Measurements from ENCODE around the gene RNASE4. TPM values are rescaled to one million over a fixed set of nuclear protein-coding genes. Genes with fewer than 3 reads are reported as not detected.

RNASE4 gene
- polyA plus RNA-seq, 1 of the 3 experiments (the other 2 are of a cell fraction) = 11.6 TPM

DNA sequence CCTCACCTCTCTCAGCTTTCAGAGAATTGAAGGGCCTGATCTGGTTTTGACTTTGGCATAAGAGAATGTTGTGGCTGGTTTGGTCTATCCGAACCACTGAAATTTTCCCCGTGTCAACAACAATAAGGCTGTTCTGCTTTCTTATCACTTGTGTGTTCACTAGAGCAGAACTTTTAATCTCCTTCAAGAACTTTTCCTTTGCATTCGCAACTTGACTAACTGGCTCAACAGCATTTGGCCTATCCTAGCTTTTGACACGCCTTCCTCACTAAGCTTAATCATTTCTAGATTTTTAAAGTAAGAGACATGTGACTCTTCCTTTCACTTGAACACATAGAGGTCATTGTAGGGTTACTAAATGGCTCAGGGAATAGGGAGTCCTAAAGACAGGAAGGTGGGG lies 35.4 kb downstream of the RNASE4 start (continued):
- no peak for TF ChIP-seq POLR2AphosphoS5 (IDR thresholded peaks at IDR 0.05; ENCODE audit: low read depth, low read length)
- no peak for TF ChIP-seq TAF1 (IDR thresholded peaks at IDR 0.05; ENCODE audit: borderline replicate concordance, low read depth, low read length)
- TF ChIP-seq, protein P1, sequence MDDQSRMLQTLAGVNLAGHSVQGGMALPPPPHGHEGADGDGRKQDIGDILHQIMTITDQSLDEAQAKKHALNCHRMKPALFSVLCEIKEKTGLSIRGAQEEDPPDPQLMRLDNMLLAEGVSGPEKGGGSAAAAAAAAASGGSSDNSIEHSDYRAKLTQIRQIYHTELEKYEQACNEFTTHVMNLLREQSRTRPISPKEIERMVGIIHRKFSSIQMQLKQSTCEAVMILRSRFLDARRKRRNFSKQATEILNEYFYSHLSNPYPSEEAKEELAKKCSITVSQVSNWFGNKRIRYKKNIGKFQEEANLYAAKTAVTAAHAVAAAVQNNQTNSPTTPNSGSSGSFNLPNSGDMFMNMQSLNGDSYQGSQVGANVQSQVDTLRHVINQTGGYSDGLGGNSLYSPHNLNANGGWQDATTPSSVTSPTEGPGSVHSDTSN (IDR thresholded peaks at IDR 0.05) = no peak
- TF ChIP-seq, protein P2, sequence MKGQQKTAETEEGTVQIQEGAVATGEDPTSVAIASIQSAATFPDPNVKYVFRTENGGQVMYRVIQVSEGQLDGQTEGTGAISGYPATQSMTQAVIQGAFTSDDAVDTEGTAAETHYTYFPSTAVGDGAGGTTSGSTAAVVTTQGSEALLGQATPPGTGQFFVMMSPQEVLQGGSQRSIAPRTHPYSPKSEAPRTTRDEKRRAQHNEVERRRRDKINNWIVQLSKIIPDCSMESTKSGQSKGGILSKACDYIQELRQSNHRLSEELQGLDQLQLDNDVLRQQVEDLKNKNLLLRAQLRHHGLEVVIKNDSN (IDR thresholded peaks at IDR 0.05; ENCODE audit: borderline replicate concordance, low read depth) = no peak

DNA sequence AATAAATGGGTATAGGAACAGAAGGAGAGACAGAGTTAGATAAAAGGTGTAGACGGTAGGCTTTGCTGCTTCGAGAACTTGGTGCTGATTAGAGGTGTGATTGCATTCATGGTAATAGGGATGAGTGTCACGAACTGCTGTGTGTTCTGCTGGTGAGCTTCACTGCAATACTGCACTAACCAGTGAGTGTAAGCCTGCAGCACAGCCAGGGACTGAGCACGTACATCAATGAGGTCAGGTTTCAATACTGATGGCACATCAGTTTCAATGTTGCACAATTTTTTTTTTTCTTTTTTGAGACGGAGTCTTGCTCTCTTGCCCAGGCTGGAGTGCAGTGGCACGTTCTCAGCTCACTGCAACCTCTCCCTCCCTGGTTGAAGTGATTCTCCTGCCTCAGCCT lies 36.4 kb downstream of the RNASE4 start:
- WGBS (ENCODE audit: low lambda C conversion rate) = 8% methylated on average over 6 of the region's 6 CpGs
- CTCF ChIA-PET = no interaction called here

More for the DNA sequence above, 36.4 kb downstream of the RNASE4 start:
- no peak overlapping the region for H3K4me2 ChIP-seq
- no peak for TF ChIP-seq MEF2A (IDR thresholded peaks at IDR 0.05; ENCODE audit: borderline replicate concordance, low read depth)
- TF ChIP-seq TCF12 (IDR thresholded peaks at IDR 0.05) = no peak
- no peak for TF ChIP-seq TAF1 (IDR thresholded peaks at IDR 0.05; ENCODE audit: borderline replicate concordance, low read depth, low read length)
- no peak for TF ChIP-seq RXRA (IDR thresholded peaks at IDR 0.05; ENCODE audit: borderline replicate concordance, low read depth)
- no peak for TF ChIP-seq POLR2AphosphoS5 (IDR thresholded peaks at IDR 0.05; ENCODE audit: low read depth, low read length)
- TF ChIP-seq YY1 (IDR thresholded peaks at IDR 0.05; ENCODE audit: low read depth) = no peak
- TF ChIP-seq NFIC (IDR thresholded peaks at IDR 0.05; ENCODE audit: borderline replicate concordance) = no peak
- TF ChIP-seq, protein P3, sequence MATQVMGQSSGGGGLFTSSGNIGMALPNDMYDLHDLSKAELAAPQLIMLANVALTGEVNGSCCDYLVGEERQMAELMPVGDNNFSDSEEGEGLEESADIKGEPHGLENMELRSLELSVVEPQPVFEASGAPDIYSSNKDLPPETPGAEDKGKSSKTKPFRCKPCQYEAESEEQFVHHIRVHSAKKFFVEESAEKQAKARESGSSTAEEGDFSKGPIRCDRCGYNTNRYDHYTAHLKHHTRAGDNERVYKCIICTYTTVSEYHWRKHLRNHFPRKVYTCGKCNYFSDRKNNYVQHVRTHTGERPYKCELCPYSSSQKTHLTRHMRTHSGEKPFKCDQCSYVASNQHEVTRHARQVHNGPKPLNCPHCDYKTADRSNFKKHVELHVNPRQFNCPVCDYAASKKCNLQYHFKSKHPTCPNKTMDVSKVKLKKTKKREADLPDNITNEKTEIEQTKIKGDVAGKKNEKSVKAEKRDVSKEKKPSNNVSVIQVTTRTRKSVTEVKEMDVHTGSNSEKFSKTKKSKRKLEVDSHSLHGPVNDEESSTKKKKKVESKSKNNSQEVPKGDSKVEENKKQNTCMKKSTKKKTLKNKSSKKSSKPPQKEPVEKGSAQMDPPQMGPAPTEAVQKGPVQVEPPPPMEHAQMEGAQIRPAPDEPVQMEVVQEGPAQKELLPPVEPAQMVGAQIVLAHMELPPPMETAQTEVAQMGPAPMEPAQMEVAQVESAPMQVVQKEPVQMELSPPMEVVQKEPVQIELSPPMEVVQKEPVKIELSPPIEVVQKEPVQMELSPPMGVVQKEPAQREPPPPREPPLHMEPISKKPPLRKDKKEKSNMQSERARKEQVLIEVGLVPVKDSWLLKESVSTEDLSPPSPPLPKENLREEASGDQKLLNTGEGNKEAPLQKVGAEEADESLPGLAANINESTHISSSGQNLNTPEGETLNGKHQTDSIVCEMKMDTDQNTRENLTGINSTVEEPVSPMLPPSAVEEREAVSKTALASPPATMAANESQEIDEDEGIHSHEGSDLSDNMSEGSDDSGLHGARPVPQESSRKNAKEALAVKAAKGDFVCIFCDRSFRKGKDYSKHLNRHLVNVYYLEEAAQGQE (IDR thresholded peaks at IDR 0.05; ENCODE audit: low read depth, low read length) = no peak
- TF ChIP-seq GABPA (IDR thresholded peaks at IDR 0.05; ENCODE audit: low read depth) = no peak
- TF ChIP-seq GATA2 (CRISPR knock-in tag; IDR thresholded peaks at IDR 0.05) = no peak
- TF ChIP-seq EZH2phosphoT487 (IDR thresholded peaks at IDR 0.05; ENCODE audit: borderline replicate concordance, low read depth) = no peak
- TF ChIP-seq, protein P4, sequence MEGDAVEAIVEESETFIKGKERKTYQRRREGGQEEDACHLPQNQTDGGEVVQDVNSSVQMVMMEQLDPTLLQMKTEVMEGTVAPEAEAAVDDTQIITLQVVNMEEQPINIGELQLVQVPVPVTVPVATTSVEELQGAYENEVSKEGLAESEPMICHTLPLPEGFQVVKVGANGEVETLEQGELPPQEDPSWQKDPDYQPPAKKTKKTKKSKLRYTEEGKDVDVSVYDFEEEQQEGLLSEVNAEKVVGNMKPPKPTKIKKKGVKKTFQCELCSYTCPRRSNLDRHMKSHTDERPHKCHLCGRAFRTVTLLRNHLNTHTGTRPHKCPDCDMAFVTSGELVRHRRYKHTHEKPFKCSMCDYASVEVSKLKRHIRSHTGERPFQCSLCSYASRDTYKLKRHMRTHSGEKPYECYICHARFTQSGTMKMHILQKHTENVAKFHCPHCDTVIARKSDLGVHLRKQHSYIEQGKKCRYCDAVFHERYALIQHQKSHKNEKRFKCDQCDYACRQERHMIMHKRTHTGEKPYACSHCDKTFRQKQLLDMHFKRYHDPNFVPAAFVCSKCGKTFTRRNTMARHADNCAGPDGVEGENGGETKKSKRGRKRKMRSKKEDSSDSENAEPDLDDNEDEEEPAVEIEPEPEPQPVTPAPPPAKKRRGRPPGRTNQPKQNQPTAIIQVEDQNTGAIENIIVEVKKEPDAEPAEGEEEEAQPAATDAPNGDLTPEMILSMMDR (IDR thresholded peaks at IDR 0.05) = no peak
- no peak for TF ChIP-seq ELF1 (IDR thresholded peaks at IDR 0.05)
- TF ChIP-seq, protein P5, sequence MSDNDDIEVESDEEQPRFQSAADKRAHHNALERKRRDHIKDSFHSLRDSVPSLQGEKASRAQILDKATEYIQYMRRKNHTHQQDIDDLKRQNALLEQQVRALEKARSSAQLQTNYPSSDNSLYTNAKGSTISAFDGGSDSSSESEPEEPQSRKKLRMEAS (IDR thresholded peaks at IDR 0.05; ENCODE audit: low read depth) = no peak
- H3K36me3 ChIP-seq (replicated peaks in 1 of 2; ENCODE audit: control insufficient read depth in 1 of 2, insufficient read depth in 2 of 2, low read length in 1 of 2) = no peaks in the 10 kb centered on the region
- no peak overlapping the region for H3K9ac ChIP-seq
- H3K4me3 ChIP-seq (ENCODE audit: low read depth in 2 of 2, low read length in 1 of 2) = no peak overlapping the region
- H2AFZ ChIP-seq (ENCODE audit: low read depth) = no peak overlapping the region
- H3K27ac ChIP-seq (ENCODE audit: low read depth in 2 of 2, low read length in 1 of 2) = no peak overlapping the region
- no peak for DNase-seq
- H3K79me2 ChIP-seq (ENCODE audit: insufficient read depth) = no peaks in the 10 kb centered on the region
- H3K9me2 ChIP-seq = no peaks in the 10 kb centered on the region
- H3F3A ChIP-seq (replicated peaks; ENCODE audit: insufficient read depth) = no peaks in the 10 kb centered on the region
- POLR2A ChIA-PET = no interaction called here
- no peaks in the 10 kb centered on the region for H3K4me1 ChIP-seq (ENCODE audit: control insufficient read depth in 1 of 2, insufficient read depth in 2 of 2, low read depth in 1 of 2, low read length in 1 of 2)
- peaks cover 59% of the 10 kb centered on the region for H3K27me3 ChIP-seq (ENCODE audit: insufficient read depth)
- H3K9me3 ChIP-seq = no peaks in the 10 kb centered on the region
- no peaks in the 10 kb centered on the region for H4K20me1 ChIP-seq (ENCODE audit: insufficient read depth)
